NCI-H2107 treated with DMSO at 0.1 percent for 48 hours (cell line): ENCODE data around the gene MVB12A.
A peak's percentile ranks its signal among the peaks of the same experiment; 100 is the strongest.

Source experiments
- DNase-seq: peaks from one replicate; lab custom pipeline; 2025; ENCODE audit not compliant: unreplicated experiment; lab: John Stamatoyannopoulos, UW

The MVB12A gene

DNA sequence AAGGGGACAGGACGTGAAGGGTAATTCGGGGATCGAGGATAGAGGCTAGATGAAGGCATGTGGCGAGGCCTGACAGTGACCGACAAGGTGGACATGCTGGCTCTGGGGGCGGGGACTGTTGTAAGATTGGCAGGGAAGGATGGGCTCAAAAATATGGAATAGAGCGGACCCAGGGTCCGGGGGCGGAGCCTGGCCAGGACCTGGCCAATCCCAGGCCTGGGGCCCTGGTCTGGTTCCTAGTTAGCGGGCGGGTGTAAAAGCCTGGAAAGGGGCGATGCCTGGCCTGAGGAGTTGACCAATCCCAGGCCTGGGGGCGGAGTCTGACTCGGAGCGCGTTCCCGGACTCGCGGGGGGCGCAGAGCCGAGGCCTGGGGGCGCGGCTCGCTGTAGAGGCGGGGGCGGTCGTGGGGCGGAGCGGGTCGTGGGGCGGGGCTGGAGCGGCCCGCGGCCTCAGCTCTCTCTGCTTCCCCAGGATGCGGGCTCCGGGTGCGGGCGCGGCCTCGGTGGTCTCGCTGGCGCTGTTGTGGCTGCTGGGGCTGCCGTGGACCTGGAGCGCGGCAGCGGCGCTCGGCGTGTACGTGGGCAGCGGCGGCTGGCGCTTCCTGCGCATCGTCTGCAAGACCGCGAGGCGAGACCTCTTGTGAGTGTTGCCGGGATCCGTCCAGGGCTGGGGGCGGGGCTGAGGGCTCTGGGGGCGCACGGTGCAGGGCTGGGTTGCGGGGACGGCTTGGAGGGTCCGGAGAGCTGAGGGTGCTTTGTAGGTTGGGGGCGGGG lies 50.4 kb downstream of the MVB12A start, which contains the start of gene SLC27A1:
SLC27A1 (plus strand) TSS at position 457 of the 774 bp plus-strand sequence; CDS start at position 474, 17 bp downstream.
- DNase-seq = peak; percentile 82

DNA sequence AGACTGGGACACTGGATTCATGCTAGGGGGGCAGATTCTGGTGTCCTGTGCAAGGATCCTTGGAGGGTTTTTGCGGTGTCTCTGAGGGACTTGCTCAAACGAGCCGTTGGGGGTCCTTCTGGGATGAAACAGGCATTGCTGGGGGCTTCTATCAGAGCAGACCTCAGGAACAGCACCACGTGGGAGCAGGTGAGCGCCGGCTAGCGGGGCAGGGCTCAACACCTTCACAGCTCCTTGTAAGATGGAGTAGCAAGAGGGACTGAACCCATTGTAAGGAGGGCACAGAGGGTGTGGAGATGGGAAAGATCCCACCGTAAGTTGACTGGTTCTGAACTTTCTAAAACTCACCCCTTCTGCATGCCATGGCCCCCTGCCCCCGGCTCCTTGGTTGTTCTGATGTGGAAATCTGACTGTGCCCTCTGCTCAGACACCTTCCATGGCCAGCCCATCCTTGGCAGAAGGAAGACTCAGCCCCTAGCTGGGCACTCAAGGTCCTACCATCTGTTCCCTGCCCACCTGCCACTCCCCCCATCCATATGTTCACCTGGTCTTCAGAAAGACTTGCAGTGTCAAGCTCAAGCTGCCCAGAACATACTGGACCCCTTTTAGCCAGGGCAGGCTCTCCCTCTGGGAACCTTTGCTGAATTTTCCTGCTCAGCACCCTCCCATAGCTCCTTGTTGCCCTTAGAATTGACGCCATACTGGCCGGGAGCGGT lies 51.7 kb downstream of the MVB12A start:
- DNase-seq = no peak

DNA sequence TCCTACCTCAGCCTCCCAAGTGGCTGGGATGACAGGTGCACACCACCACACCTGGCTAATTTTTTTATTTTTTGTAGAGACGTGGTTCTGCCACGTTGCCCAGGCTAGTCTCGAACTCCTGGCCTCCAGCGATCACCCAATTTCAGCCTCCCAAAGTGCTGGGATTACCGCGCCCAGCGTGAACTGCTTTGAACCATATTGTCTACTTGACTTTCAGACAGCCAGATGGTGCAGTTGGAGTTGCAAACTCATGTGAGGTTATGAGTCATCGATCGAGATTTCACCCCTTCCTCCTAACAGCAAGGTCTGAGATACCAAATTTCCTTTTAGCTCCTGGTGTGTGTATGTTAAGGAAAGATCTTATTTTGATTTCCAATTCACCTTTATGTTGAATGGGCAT lies 53.2 kb downstream of the MVB12A start:
- DNase-seq = no peak
